ENCODE data around the gene ERVK3-1. TPM values are rescaled to one million over a fixed set of nuclear protein-coding genes. Genes with fewer than 3 reads are reported as not detected.

ERVK3-1 gene
- total RNA-seq, 1 experiment from 2014 or later: 84.0 TPM

GRCh38 chr19:58294743-58295374 lies 10.3 kb upstream of the ERVK3-1 start:
- Histone ChIP-seq H3K27ac (ENCODE audit: low read length) (no peak overlapping the region), H3K9me3 (ENCODE audit: control insufficient read depth, insufficient read depth, low read depth, low read length) (peaks cover 37% of the 10 kb centered on the region), H3K27me3 (ENCODE audit: control insufficient read depth, insufficient read depth, low read length) (no peaks in the 10 kb centered on the region), H3K4me3 (ENCODE audit: low read depth in 2 of 2, low read length in 2 of 2) (no peak overlapping the region), H3K36me3 (ENCODE audit: control insufficient read depth, insufficient read depth, low read length) (peaks cover 3% of the 10 kb centered on the region; the same call in 1 of the 2 replicates), H3K4me1 (ENCODE audit: control insufficient read depth, insufficient read depth, low read length) (no peaks in the 10 kb centered on the region)
- ATAC-seq (no peak), DNase-seq (ENCODE audit: low read depth, low spot score) (no peak)
- intact Hi-C loops (cut with micrococcal nuclease; ENCODE audit: unreplicated experiment): no loop called here
- no TSS peak for BruUV-seq (replicated peaks)
- TF ChIP-seq CTCF (IDR thresholded peaks at IDR 0.05) (no peak), REST (IDR thresholded peaks at IDR 0.05; ENCODE audit: insufficient read depth in 1 of 2, low read depth in 2 of 2, low read length in 1 of 2) (no peak), TCF7L2 (IDR thresholded peaks at IDR 0.05; ENCODE audit: low read depth, low read length) (no peak), POLR2AphosphoS5 (IDR thresholded peaks at IDR 0.05; ENCODE audit: low read depth, low read length) (no peak), SIN3A (IDR thresholded peaks at IDR 0.05; ENCODE audit: borderline replicate concordance, insufficient read depth, low read depth, low read length) (no peak)
- POLR2A ChIA-PET: interaction anchor here (0.5 kb wide), 1 partner anchor 597 kb away, joined by 4 read pairs; no protein-coding TSS in a partner anchor
- in situ Hi-C loops (cut with HindIII; ENCODE audit: low pct_unique_long_range_greater_than_20kb, low sequenced_read_pairs): no loop called here
- CTCF ChIA-PET: no interaction called here

- H3K9me3 ChIP-seq (ENCODE audit: control insufficient read depth, insufficient read depth, low read depth, low read length): peaks cover 37% of the 10 kb centered on the region
- H3K36me3 ChIP-seq (ENCODE audit: control insufficient read depth, insufficient read depth, low read length): peaks cover 1% of the 10 kb centered on the region; the same call in 1 of the 2 replicates
- BruUV-seq (replicated peaks): no TSS peak
- no peak overlapping the region for H3K27ac ChIP-seq (ENCODE audit: low read length)
- ATAC-seq (no peak), DNase-seq (ENCODE audit: low read depth, low spot score) (no peak)
- H3K27me3 ChIP-seq (ENCODE audit: control insufficient read depth, insufficient read depth, low read length): no peaks in the 10 kb centered on the region
- no peak for TF ChIP-seq TCF7L2 (IDR thresholded peaks at IDR 0.05; ENCODE audit: low read depth, low read length)
- no peak for TF ChIP-seq REST (IDR thresholded peaks at IDR 0.05; ENCODE audit: insufficient read depth in 1 of 2, low read depth in 2 of 2, low read length in 1 of 2)
- no peak for TF ChIP-seq SIN3A (IDR thresholded peaks at IDR 0.05; ENCODE audit: borderline replicate concordance, insufficient read depth, low read depth, low read length)
- TF ChIP-seq CTCF (IDR thresholded peaks at IDR 0.05): no peak
- TF ChIP-seq POLR2AphosphoS5 (IDR thresholded peaks at IDR 0.05; ENCODE audit: low read depth, low read length): no peak
- POLR2A ChIA-PET: no interaction called here
- H3K4me3 ChIP-seq (ENCODE audit: low read depth in 2 of 2, low read length in 2 of 2): no peak overlapping the region
- intact Hi-C loops (cut with micrococcal nuclease; ENCODE audit: unreplicated experiment) (no loop called here), in situ Hi-C loops (cut with HindIII; ENCODE audit: low pct_unique_long_range_greater_than_20kb, low sequenced_read_pairs) (no loop called here)
- no peaks in the 10 kb centered on the region for H3K4me1 ChIP-seq (ENCODE audit: control insufficient read depth, insufficient read depth, low read length)
- CTCF ChIA-PET: no interaction called here
Observed at GRCh38 chr19:58296104-58296503, 9.1 kb upstream of the ERVK3-1 start.
